ENCODE measurements around the gene INPP5K. TPM values are rescaled to one million over a fixed set of nuclear protein-coding genes. Genes with fewer than 3 reads are reported as not detected.

Gene INPP5K
- total and polyA plus RNA-seq, 2 donors (not counting 1 experiment from before 2014, with no cell fraction given) = 53.8 to 77.9 TPM

- POLR2A ChIA-PET = no interaction called here
- ATAC-seq (ENCODE audit: low read depth) = no peak
These were observed 35.3 kb upstream of the INPP5K start for GRCh38 chr17:1551741-1552140.

GRCh38 chr17:1548032-1548431, 31.6 kb upstream of the INPP5K start:
- intact Hi-C loops (cut with micrococcal nuclease) = no loop called here
- peaks cover 33% of the 10 kb centered on the region for H3K79me2 ChIP-seq (ENCODE audit: control insufficient read depth, insufficient read depth, low read length)
- POLR2A ChIA-PET = no interaction called here
- H3K9me3 ChIP-seq (ENCODE audit: control extremely low read depth in 1 of 3, control insufficient read depth in 2 of 3, insufficient read depth in 1 of 3, low read length in 2 of 3) = no peaks in the 10 kb centered on the region
- H4K20me1 ChIP-seq (ENCODE audit: control insufficient read depth, insufficient read depth, low read length, poor library complexity, severe bottlenecking) = peaks cover 8% of the 10 kb centered on the region
- no peak overlapping the region for H3K4me3 ChIP-seq (ENCODE audit: control extremely low read depth in 1 of 5, extremely low read depth in 1 of 5, insufficient read depth in 1 of 5, low read depth in 2 of 5, low read length in 4 of 5)
- H3K9ac ChIP-seq (ENCODE audit: low read length) = no peak overlapping the region
- CTCF ChIA-PET = no interaction called here
- 96% methylated on average over 17 of the region's 18 CpGs for WGBS (ENCODE audit: insufficient coverage)
- no peak overlapping the region for H3K4me3 Mint-ChIP-seq
- no peak overlapping the region for H3K27ac ChIP-seq (ENCODE audit: low read length in 2 of 2)
- ATAC-seq (ENCODE audit: low read depth) = no peak
- H3K27ac Mint-ChIP-seq = no peak overlapping the region
- H3K4me1 Mint-ChIP-seq = peaks cover 2% of the 10 kb centered on the region
- H3K9me3 Mint-ChIP-seq (ENCODE audit: insufficient read depth) = no peaks in the 10 kb centered on the region
- no peaks in the 10 kb centered on the region for H3K27me3 ChIP-seq (replicated peaks in 1 of 4; ENCODE audit: control extremely low read depth in 1 of 4, control insufficient read depth in 3 of 4, insufficient read depth in 4 of 4, low read length in 3 of 4)
- H2AFZ ChIP-seq (ENCODE audit: insufficient read depth, low read depth, low read length, poor library complexity, severe bottlenecking) = no peak overlapping the region
- TF ChIP-seq CTCF (IDR thresholded peaks at IDR 0.05) = no peak
- peaks cover 0 to 72% of the 10 kb centered on the region in 2 experiments for H3K36me3 ChIP-seq (replicated peaks in 1 of 2; ENCODE audit: control extremely low read depth in 1 of 2, control insufficient read depth in 1 of 2, extremely low read depth in 1 of 2, insufficient read depth in 2 of 2, low read length in 1 of 2)
- DNase-seq = no peak
- H3K4me2 ChIP-seq (replicated peaks; ENCODE audit: low read depth, low read length, poor library complexity, severe bottlenecking) = no peak overlapping the region
- no peaks in the 10 kb centered on the region for H3K27me3 Mint-ChIP-seq
- no peaks in the 10 kb centered on the region for H3K4me1 ChIP-seq (ENCODE audit: control insufficient read depth in 2 of 2, insufficient read depth in 2 of 2, low read length in 2 of 2)

More at GRCh38 chr17:1551741-1552140, 35.3 kb upstream of the INPP5K start:
- Mint-ChIP-seq H3K9me3 (ENCODE audit: insufficient read depth) (no peaks in the 10 kb centered on the region), H3K4me1 (peaks cover 29% of the 10 kb centered on the region), H3K4me3 (no peak overlapping the region), H3K27me3 (no peaks in the 10 kb centered on the region), H3K27ac (no peak overlapping the region)
- Histone ChIP-seq H3K4me3 (ENCODE audit: control extremely low read depth in 1 of 5, extremely low read depth in 1 of 5, insufficient read depth in 1 of 5, low read depth in 2 of 5, low read length in 4 of 5) (no peak overlapping the region), H3K27ac (ENCODE audit: low read length in 2 of 2) (no peak overlapping the region), H3K36me3 (replicated peaks in 1 of 2; ENCODE audit: control extremely low read depth in 1 of 2, control insufficient read depth in 1 of 2, extremely low read depth in 1 of 2, insufficient read depth in 2 of 2, low read length in 1 of 2) (peaks cover 0 to 50% of the 10 kb centered on the region in 2 experiments), H3K9me3 (ENCODE audit: control extremely low read depth in 1 of 3, control insufficient read depth in 2 of 3, insufficient read depth in 1 of 3, low read length in 2 of 3) (no peaks in the 10 kb centered on the region), H3K27me3 (replicated peaks in 1 of 4; ENCODE audit: control extremely low read depth in 1 of 4, control insufficient read depth in 3 of 4, insufficient read depth in 4 of 4, low read length in 3 of 4) (no peaks in the 10 kb centered on the region), H3K4me1 (ENCODE audit: control insufficient read depth in 2 of 2, insufficient read depth in 2 of 2, low read length in 2 of 2) (peaks cover 20 to 24% of the 10 kb centered on the region in 2 donors), H3K79me2 (ENCODE audit: control insufficient read depth, insufficient read depth, low read length) (peaks cover 48% of the 10 kb centered on the region), H4K20me1 (ENCODE audit: control insufficient read depth, insufficient read depth, low read length, poor library complexity, severe bottlenecking) (peaks cover 4% of the 10 kb centered on the region), H2AFZ (ENCODE audit: insufficient read depth, low read depth, low read length, poor library complexity, severe bottlenecking) (no peak overlapping the region), H3K9ac (ENCODE audit: low read length) (no peak overlapping the region), H3K4me2 (replicated peaks; ENCODE audit: low read depth, low read length, poor library complexity, severe bottlenecking) (no peak overlapping the region)
- no peak for DNase-seq
- TF ChIP-seq CTCF (IDR thresholded peaks at IDR 0.05) (no peak), EZH2 (IDR thresholded peaks at IDR 0.05; ENCODE audit: borderline replicate concordance, insufficient read depth, low read depth, low read length, poor library complexity, severe bottlenecking) (no peak)
- 94% methylated on average over 7 of the region's 12 CpGs for WGBS (ENCODE audit: insufficient coverage)
- CTCF ChIA-PET = no interaction called here
- intact Hi-C loops (cut with micrococcal nuclease) = no loop called here

Data from B cell (primary cell).